Keratinocyte (primary cell): Measurements from ENCODE around the gene SCUBE3.

Experiments
- EZH2 ChIP-seq: IDR thresholded peaks from one replicate; pipeline ENCODE4 v1.6.1; 2012; ENCODE audit warnings: inconsistent platforms, mild to moderate bottlenecking, low read length, moderate library complexity
- TF ChIP-seq, protein P1 (sequence below), 3 experiments: IDR thresholded peaks in 1 of 3; conservative IDR thresholded peaks in 1 of 3; optimal IDR thresholded peaks in 1 of 3; 2 replicates in 2 of 3; 3 replicates in 1 of 3; pipeline versions ENCODE3 to v1.5.1; 2011; ENCODE audit warnings: low read length in 3 of 3, mild to moderate bottlenecking in 3 of 3, moderate library complexity in 2 of 3, control low read depth in 1 of 3, inconsistent platforms in 1 of 3; ENCODE audit not compliant: insufficient read depth in 2 of 3; ENCODE audit errors: extremely low read depth in 1 of 3

DNA sequence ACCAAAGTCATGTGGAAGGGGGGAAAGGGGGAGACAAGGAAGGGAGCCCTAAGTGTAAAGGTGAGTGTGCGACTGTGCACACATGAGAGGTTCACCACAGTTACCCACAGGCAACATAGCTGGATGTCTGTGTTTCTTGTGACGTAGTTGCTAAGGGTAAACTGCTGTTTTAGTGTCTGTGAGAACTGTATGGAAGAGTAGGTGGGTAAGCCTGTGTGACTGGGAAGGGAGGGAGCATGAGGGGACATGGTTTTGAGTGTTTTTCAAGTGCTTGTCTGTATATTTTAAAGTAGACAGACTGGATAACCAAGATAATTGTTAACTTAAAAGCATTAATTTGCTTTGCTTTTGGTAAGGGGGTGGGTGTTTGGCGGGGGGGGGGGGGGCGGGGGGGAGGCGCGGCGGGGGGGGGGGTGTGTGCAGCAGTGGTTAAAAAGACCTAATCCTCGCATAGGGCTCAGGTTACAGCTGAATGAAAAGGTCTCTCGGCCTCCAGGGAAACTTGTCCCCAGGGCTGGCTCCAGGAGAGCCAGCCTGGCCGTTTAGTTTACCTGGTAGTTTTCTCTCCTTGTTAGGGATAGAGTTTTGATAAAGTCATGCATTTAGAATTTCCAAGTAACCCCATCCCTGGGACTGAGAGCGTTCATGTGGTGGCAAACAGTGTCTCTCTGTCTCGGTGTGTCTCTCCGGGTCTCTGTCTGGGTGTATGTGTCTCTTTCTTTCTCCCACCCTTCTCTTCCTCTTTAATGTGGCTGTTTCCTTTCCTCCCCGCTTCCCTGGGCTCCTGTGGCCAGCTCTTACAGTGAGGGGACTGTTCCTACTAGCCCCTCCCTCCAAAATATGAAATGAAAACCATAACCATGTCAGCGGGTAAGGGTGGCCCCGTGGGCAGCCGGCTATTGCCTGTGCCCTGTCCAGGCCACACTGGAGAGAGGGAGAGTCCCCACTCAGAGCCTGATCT is 3.4 kb downstream of the SCUBE3 start:
- TF ChIP-seq, protein P1, sequence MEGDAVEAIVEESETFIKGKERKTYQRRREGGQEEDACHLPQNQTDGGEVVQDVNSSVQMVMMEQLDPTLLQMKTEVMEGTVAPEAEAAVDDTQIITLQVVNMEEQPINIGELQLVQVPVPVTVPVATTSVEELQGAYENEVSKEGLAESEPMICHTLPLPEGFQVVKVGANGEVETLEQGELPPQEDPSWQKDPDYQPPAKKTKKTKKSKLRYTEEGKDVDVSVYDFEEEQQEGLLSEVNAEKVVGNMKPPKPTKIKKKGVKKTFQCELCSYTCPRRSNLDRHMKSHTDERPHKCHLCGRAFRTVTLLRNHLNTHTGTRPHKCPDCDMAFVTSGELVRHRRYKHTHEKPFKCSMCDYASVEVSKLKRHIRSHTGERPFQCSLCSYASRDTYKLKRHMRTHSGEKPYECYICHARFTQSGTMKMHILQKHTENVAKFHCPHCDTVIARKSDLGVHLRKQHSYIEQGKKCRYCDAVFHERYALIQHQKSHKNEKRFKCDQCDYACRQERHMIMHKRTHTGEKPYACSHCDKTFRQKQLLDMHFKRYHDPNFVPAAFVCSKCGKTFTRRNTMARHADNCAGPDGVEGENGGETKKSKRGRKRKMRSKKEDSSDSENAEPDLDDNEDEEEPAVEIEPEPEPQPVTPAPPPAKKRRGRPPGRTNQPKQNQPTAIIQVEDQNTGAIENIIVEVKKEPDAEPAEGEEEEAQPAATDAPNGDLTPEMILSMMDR (optimal IDR thresholded peaks at IDR 0.05 in 1 of 3, IDR thresholded peaks at IDR 0.05 in 1 of 3, conservative IDR thresholded peaks at IDR 0.05 in 1 of 3; ENCODE audit: extremely low read depth in 1 of 3, insufficient read depth in 2 of 3, low read length in 3 of 3), result no peak
- TF ChIP-seq EZH2, result no peak
